Measurements from ENCODE around the gene FHIT.

DNA sequence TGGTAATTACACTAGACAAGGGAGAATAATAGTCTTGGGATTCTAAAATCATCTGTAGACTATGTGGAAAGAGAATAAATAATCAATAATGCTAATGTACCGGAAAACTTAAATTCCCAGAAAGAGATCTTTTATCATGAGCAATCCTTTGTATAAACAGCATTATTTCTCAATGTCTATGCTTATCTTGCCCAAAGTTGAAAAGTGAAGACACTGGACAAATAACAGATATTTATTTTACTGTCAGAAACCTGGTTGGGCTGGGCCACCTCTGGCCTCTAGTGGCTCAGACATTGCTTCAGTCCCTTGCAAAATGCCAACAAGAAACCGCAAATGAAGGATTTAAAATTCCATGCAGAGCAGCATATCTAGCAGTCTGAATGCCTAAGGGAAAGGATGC is 409.9 kb downstream of the FHIT start:
- TF ChIP-seq, protein P1, sequence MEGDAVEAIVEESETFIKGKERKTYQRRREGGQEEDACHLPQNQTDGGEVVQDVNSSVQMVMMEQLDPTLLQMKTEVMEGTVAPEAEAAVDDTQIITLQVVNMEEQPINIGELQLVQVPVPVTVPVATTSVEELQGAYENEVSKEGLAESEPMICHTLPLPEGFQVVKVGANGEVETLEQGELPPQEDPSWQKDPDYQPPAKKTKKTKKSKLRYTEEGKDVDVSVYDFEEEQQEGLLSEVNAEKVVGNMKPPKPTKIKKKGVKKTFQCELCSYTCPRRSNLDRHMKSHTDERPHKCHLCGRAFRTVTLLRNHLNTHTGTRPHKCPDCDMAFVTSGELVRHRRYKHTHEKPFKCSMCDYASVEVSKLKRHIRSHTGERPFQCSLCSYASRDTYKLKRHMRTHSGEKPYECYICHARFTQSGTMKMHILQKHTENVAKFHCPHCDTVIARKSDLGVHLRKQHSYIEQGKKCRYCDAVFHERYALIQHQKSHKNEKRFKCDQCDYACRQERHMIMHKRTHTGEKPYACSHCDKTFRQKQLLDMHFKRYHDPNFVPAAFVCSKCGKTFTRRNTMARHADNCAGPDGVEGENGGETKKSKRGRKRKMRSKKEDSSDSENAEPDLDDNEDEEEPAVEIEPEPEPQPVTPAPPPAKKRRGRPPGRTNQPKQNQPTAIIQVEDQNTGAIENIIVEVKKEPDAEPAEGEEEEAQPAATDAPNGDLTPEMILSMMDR (IDR thresholded peaks at IDR 0.05): no peak
- TF ChIP-seq GATA2 (CRISPR knock-in tag; IDR thresholded peaks at IDR 0.05): no peak
- TF ChIP-seq EP300 (IDR thresholded peaks at IDR 0.05; ENCODE audit: borderline replicate concordance in 1 of 2, low read depth in 1 of 2, low read length in 1 of 2): no peak
- TF ChIP-seq EZH2phosphoT487 (IDR thresholded peaks at IDR 0.05; ENCODE audit: borderline replicate concordance, low read depth): no peak
- no peak for TF ChIP-seq MXI1 (IDR thresholded peaks at IDR 0.05; ENCODE audit: low read depth, low read length)
